ENCODE data around the gene GPT2. TPM values are rescaled to one million over a fixed set of nuclear protein-coding genes. Genes with fewer than 3 reads are reported as not detected.
"Not testable (repeated sequence)": the region's sequence is repeated elsewhere in the genome, so short reads cannot be mapped to it uniquely, and the experiment has no call there.

The GPT2 gene
- total RNA-seq, 1 experiment from 2014 or later = 6.8 TPM

GRCh38 chr16:46862555-46863447 is 21.4 kb upstream of the GPT2 start:
- peak; percentile 13 for DNase-seq (ENCODE audit: low read depth)

- no peak for DNase-seq (ENCODE audit: low read depth)
Measured at GRCh38 chr16:46866286-46866685, 17.9 kb upstream of the GPT2 start.

- DNase-seq (ENCODE audit: low read depth) = not testable (repeated sequence)
Measured at GRCh38 chr16:46867486-46867885, 16.7 kb upstream of the GPT2 start.

- not testable (repeated sequence) for DNase-seq (ENCODE audit: low read depth)
Measured at GRCh38 chr16:46868891-46869290, 15.3 kb upstream of the GPT2 start.

GRCh38 chr16:46871597-46871996 is 12.6 kb upstream of the GPT2 start:
- no peak for DNase-seq (ENCODE audit: low read depth)

- no peak for DNase-seq (ENCODE audit: low read depth)
Measured at GRCh38 chr16:46873201-46873600, 11.0 kb upstream of the GPT2 start.

GRCh38 chr16:46875243-46875642 is 8.9 kb upstream of the GPT2 start:
- no peak for DNase-seq (ENCODE audit: low read depth)

- no peak for DNase-seq (ENCODE audit: low read depth)
Measured at GRCh38 chr16:46882304-46882939, 1.7 kb upstream of the GPT2 start.

GRCh38 chr16:46882940-46883307 is 1.2 kb upstream of the GPT2 start:
- DNase-seq (ENCODE audit: low read depth) = no peak

- no peak for DNase-seq (ENCODE audit: low read depth)
Measured at GRCh38 chr16:46883353-46883689, 841 bp upstream of the GPT2 start.

GRCh38 chr16:46884513-46885293 is 541 bp downstream of the GPT2 start:
- no peak for DNase-seq (ENCODE audit: low read depth)

GRCh38 chr16:46885960-46886763 is 2.0 kb downstream of the GPT2 start:
- DNase-seq (ENCODE audit: low read depth) = no peak

GRCh38 chr16:46886764-46887523 is 2.8 kb downstream of the GPT2 start:
- no peak for DNase-seq (ENCODE audit: low read depth)

GRCh38 chr16:46887524-46887854 is 3.3 kb downstream of the GPT2 start:
- no peak for DNase-seq (ENCODE audit: low read depth)

- DNase-seq (ENCODE audit: low read depth) = no peak
Measured at GRCh38 chr16:46889245-46889941, 5.2 kb downstream of the GPT2 start.

GRCh38 chr16:46889942-46890300 is 5.8 kb downstream of the GPT2 start:
- no peak for DNase-seq (ENCODE audit: low read depth)

GRCh38 chr16:46891910-46892309 is 7.7 kb downstream of the GPT2 start:
- no peak for DNase-seq (ENCODE audit: low read depth)

GRCh38 chr16:46894036-46894672 is 10.0 kb downstream of the GPT2 start:
- no peak for DNase-seq (ENCODE audit: low read depth)

- no peak for DNase-seq (ENCODE audit: low read depth)
Measured at GRCh38 chr16:46895399-46896313, 11.5 kb downstream of the GPT2 start.

Data from RPMI7951 (cell line).